Mesenchymal stem cell (in vitro differentiated cells and primary cell): Measurements from ENCODE around the gene DGKZ. TPM values are rescaled to one million over a fixed set of nuclear protein-coding genes. Genes with fewer than 3 reads are reported as not detected.

Experiments used
- DNase-seq: peaks from one replicate; pipeline ENCODE4 v3.0.0-alpha.2; 2013
- H2AFZ ChIP-seq: one replicate; pipeline ENCODE4 v1.6.1; 2013; ENCODE audit warnings: low read depth, mild to moderate bottlenecking, control low read depth, inconsistent platforms, low read length, moderate library complexity
- H2AK5ac ChIP-seq: 2 replicates; pipeline ENCODE4 v1.6.1; 2013; ENCODE audit warnings: low read length, moderate library complexity, mild to moderate bottlenecking, inconsistent platforms; ENCODE audit not compliant: severe bottlenecking
- H2BK120ac ChIP-seq: one replicate; pipeline ENCODE4 v1.6.1; 2013; ENCODE audit warnings: low read depth, mild to moderate bottlenecking, inconsistent platforms, low read length, moderate library complexity
- H2BK12ac ChIP-seq, 2 experiments: one replicate each; pipeline ENCODE4 v1.6.1; 2013; ENCODE audit warnings: inconsistent platforms in 2 of 2, low read length in 2 of 2, mild to moderate bottlenecking in 2 of 2, moderate library complexity in 2 of 2, control low read depth in 1 of 2
- H2BK15ac ChIP-seq: one replicate; pipeline ENCODE4 v1.6.1; 2013; ENCODE audit warnings: mild to moderate bottlenecking, low read depth, inconsistent platforms; ENCODE audit not compliant: poor library complexity, severe bottlenecking
- H2BK5ac ChIP-seq: 2 replicates; pipeline ENCODE4 v1.6.1; 2013; ENCODE audit warnings: low read depth, mild to moderate bottlenecking, low read length, control low read depth, inconsistent platforms; ENCODE audit not compliant: poor library complexity, severe bottlenecking
- H3K14ac ChIP-seq, 2 experiments: one replicate each; pipeline ENCODE4 v1.6.1; 2013; ENCODE audit warnings: inconsistent platforms in 2 of 2, low read length in 2 of 2, control low read depth in 1 of 2, mild to moderate bottlenecking in 1 of 2, moderate library complexity in 1 of 2
- H3K18ac ChIP-seq, 2 experiments: one replicate each; pipeline ENCODE4 v1.6.1; 2013; ENCODE audit warnings: inconsistent platforms in 2 of 2, low read length in 2 of 2, control low read depth in 1 of 2, low read depth in 1 of 2, mild to moderate bottlenecking in 1 of 2
- H3K23ac ChIP-seq, 2 experiments: one replicate each; pipeline ENCODE4 v1.6.1; 2013; ENCODE audit warnings: inconsistent platforms in 2 of 2, low read length in 2 of 2, mild to moderate bottlenecking in 2 of 2, moderate library complexity in 2 of 2, control low read depth in 1 of 2
- H3K27ac ChIP-seq: 2 replicates; pipeline ENCODE4 v1.5.1; 2013; ENCODE audit warnings: mild to moderate bottlenecking, moderate library complexity, low read length, control low read depth, inconsistent platforms; ENCODE audit not compliant: poor library complexity, severe bottlenecking
- H3K27me3 ChIP-seq, 2 experiments: 2 replicates each; pipeline versions ENCODE4 v1.6.1 to v1.7.0; 2013; ENCODE audit warnings: low read length in 2 of 2, mild to moderate bottlenecking in 2 of 2, moderate library complexity in 2 of 2, control low read depth in 1 of 2, inconsistent platforms in 1 of 2; ENCODE audit not compliant: control insufficient read depth in 1 of 2, insufficient read depth in 1 of 2
- H3K36me3 ChIP-seq, 2 experiments: 2 replicates each; pipeline versions ENCODE4 v1.6.1 to v1.7.0; 2013; ENCODE audit warnings: low read length in 2 of 2, control low read depth in 1 of 2, inconsistent platforms in 1 of 2, low read depth in 1 of 2, mild to moderate bottlenecking in 1 of 2; ENCODE audit not compliant: insufficient read depth in 2 of 2, control insufficient read depth in 1 of 2
- H3K4ac ChIP-seq, 2 experiments: one replicate each; pipeline ENCODE4 v1.6.1; 2013; ENCODE audit warnings: inconsistent platforms in 2 of 2, low read length in 2 of 2, mild to moderate bottlenecking in 2 of 2, moderate library complexity in 2 of 2, control low read depth in 1 of 2, low read depth in 1 of 2
- H3K4me1 ChIP-seq: 2 replicates; pipeline ENCODE4 v1.6.1; 2013; ENCODE audit warnings: low read depth, low read length, control low read depth; ENCODE audit not compliant: control insufficient read depth, insufficient read depth
- H3K4me2 ChIP-seq: 2 replicates; pipeline ENCODE4 v1.6.1; 2013; ENCODE audit warnings: low read length, mild to moderate bottlenecking, inconsistent platforms; ENCODE audit not compliant: poor library complexity, severe bottlenecking
- H3K4me3 ChIP-seq, 2 experiments: 2 replicates each; pipeline versions ENCODE4 v1.5.1 to v1.7.0; 2013; ENCODE audit warnings: low read length in 2 of 2, mild to moderate bottlenecking in 2 of 2, control low read depth in 1 of 2, low read depth in 1 of 2; ENCODE audit not compliant: insufficient read depth in 1 of 2
- H3K79me1 ChIP-seq: replicated peaks from 2 replicates; pipeline ENCODE4 v1.6.1; 2013; ENCODE audit warnings: mild to moderate bottlenecking, control low read depth, low read length, inconsistent platforms; ENCODE audit not compliant: poor library complexity, severe bottlenecking
- H3K9ac ChIP-seq: 2 replicates; pipeline ENCODE4 v1.7.0; 2013; ENCODE audit warnings: mild to moderate bottlenecking, low read length, moderate library complexity
- H3K9me3 ChIP-seq: 2 replicates; pipeline ENCODE4 v1.7.0; 2013; ENCODE audit warnings: mild to moderate bottlenecking, low read length; ENCODE audit not compliant: control insufficient read depth
- H4K8ac ChIP-seq: one replicate; pipeline ENCODE4 v1.6.1; 2013; ENCODE audit warnings: inconsistent platforms, mild to moderate bottlenecking, low read length, moderate library complexity
- H4K91ac ChIP-seq: one replicate; pipeline ENCODE4 v1.6.1; 2013; ENCODE audit warnings: mild to moderate bottlenecking, low read length, inconsistent platforms
- WGBS: methylation state at CpG from one replicate; pipeline ENCODE4 v1.1.7; 2013; ENCODE audit warnings: mixed read lengths; 5-methylcytosine and 5-hydroxymethylcytosine counted together
- polyA plus RNA-seq, 2 experiments: library from polyadenylated mRNA; stranded (reverse); fragments of 200-250 nt; gene quantifications; one replicate each; pipeline ENCODE4 v1.2.3, GENCODE V29; 2013

Gene DGKZ
- 40.1 TPM for polyA plus RNA-seq (2013, experiment 1 of 2)
- 38.8 TPM for polyA plus RNA-seq (2013, experiment 2 of 2)

DNA sequence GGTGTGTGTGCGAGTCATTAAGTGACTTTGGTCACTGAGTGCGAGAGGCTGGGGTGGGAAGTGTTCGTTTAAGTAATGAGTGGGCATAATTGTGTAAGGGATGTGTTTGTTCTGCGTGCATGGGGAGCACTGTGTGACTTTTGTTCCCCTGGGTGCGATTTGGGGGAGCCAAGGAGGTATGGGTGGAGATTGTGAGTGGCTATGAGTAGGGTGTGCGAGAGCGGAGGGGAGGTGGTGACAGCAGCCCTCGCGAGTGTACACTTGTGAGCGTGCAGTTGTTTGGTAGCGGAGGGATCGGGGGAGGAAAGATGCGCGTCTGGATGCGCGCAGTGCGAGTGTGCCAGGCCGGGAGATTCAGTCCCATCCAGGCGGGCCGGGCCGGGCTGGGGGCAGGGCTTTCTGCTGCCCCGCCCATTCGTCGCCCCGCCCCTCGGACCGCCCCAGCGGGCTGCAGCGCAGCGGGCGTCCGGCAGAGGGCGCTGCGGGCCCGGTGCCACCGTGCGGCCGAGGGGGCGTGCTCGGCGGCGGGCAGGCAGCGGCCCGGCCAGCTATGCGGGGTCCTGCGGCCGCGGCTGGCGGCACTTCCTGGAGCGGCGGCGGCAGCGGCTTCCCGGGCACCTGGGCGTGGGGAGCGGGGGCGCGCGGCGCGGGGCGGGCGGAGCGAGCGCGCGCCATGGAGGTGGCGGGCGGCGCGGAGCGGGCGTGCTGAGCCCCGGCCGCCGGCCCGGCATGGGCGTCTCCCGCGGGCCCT is at the start of gene DGKZ:
TSS of gene DGKZ (plus strand) at position 578 of the 751 bp plus-strand sequence. CDS start 197 bp downstream, outside the sequence.
- Histone ChIP-seq H3K4me1 (peaks cover 31% of the 10 kb centered on the region), H4K91ac (peak within 1 kb of the TSS; percentile 80), H3K23ac (peak within 1 kb of the TSS in 1 of 2 experiments; percentile 46)

GRCh38 chr11:46298699-46299433 is 48.4 kb upstream of the DGKZ start:
- H2BK120ac ChIP-seq: no peak overlapping the region
- H3K9ac ChIP-seq: peak overlapping the region; percentile 74
- peaks cover 26 to 28% of the 10 kb centered on the region in 2 experiments for H3K36me3 ChIP-seq
- peak overlapping the region in 1 of 2 experiments; percentile 34 for H3K18ac ChIP-seq
- peak overlapping the region; percentile 31 for H3K27ac ChIP-seq
- WGBS: 5% methylated on average over 7 of the region's 8 CpGs
- peaks cover 36% of the 10 kb centered on the region for H3K4me1 ChIP-seq
- no peak overlapping the region for H2BK15ac ChIP-seq
- H2BK5ac ChIP-seq: no peak overlapping the region
- DNase-seq: peak; percentile 92
- H3K23ac ChIP-seq: no peak overlapping the region
- no peak overlapping the region for H2BK12ac ChIP-seq
- no peak overlapping the region for H2AFZ ChIP-seq
- H3K4me2 ChIP-seq: no peak overlapping the region
- peaks cover 15% of the 10 kb centered on the region for H3K79me1 ChIP-seq
- H3K4ac ChIP-seq: peak overlapping the region in 1 of 2 experiments; percentile 73
- no peak overlapping the region for H3K14ac ChIP-seq
- H3K9me3 ChIP-seq: no peaks in the 10 kb centered on the region
- no peak overlapping the region for H2AK5ac ChIP-seq
- H3K4me3 ChIP-seq: peak overlapping the region in 1 of 2 experiments; percentile 71
- no peaks in the 10 kb centered on the region for H3K27me3 ChIP-seq
- H4K8ac ChIP-seq: peak overlapping the region; percentile 35
- peak overlapping the region; percentile 34 for H4K91ac ChIP-seq

More for the DNA sequence above, at the start of gene DGKZ:
- no peak within 1 kb of the TSS for H3K27ac ChIP-seq
- H4K8ac ChIP-seq: peak within 1 kb of the TSS; percentile 51
- H3K18ac ChIP-seq: peak within 1 kb of the TSS; percentile 33 to 71
- peak within 1 kb of the TSS; percentile 3 for H2AFZ ChIP-seq
- H3K9ac ChIP-seq: peak within 1 kb of the TSS; percentile 90
- H3K14ac ChIP-seq: peak within 1 kb of the TSS in 1 of 2 experiments; percentile 50
- 12% methylated on average over 31 of the region's 80 CpGs for WGBS
- no peaks in the 10 kb centered on the region for H3K9me3 ChIP-seq
- peaks cover 0 to 20% of the 10 kb centered on the region in 2 experiments for H3K27me3 ChIP-seq
- no peak within 1 kb of the TSS for H2BK5ac ChIP-seq
- H2AK5ac ChIP-seq: no peak within 1 kb of the TSS
- H2BK120ac ChIP-seq: peak within 1 kb of the TSS; percentile 27
- DNase-seq: peak; percentile 71
- H3K36me3 ChIP-seq: peaks cover 0 to 7% of the 10 kb centered on the region in 2 experiments
- peak within 1 kb of the TSS; percentile 63 to 94 for H3K4ac ChIP-seq
- peak within 1 kb of the TSS; percentile 65 for H3K4me2 ChIP-seq
- H3K79me1 ChIP-seq: peaks cover 19% of the 10 kb centered on the region
- peak within 1 kb of the TSS; percentile 15 to 78 for H2BK12ac ChIP-seq
- H3K4me3 ChIP-seq: peak within 1 kb of the TSS; percentile 76 to 93
- H2BK15ac ChIP-seq: peak within 1 kb of the TSS; percentile 21

DNA sequence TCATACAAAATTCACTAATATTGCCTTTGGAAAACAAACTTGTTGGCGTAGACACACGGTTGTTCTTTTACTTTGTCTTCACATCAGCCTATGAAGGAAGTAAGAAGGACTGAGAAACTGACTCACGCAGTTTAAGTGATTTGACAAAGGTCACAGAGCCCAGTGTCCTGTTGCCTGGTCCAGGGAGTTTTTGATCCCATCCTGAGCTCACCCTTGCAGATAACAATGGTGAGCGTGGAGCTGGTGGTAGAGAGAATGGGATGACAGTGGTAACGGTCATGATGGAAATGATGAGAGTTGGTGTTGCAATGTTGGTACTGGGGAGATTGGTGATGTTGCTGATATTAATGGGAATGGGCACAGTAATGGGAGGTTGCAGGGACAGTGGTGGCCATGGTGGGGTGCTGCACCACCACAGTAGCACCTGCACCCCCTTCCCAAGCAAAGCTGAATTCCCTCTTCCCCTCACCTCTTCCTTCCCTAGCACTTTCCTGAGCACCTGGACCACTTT is 47.8 kb upstream of the DGKZ start:
- Histone ChIP-seq H3K18ac (peak overlapping the region; percentile 34 to 89), H3K4me1 (peaks cover 29% of the 10 kb centered on the region), H3K79me1 (peaks cover 15% of the 10 kb centered on the region), H4K8ac (peak overlapping the region; percentile 57), H4K91ac (peak overlapping the region; percentile 34), H2BK120ac (peak overlapping the region; percentile 51), H3K27ac (peak overlapping the region; percentile 16), H3K4me2 (no peak overlapping the region), H3K14ac (peak overlapping the region in 1 of 2 experiments; percentile 86), H2AK5ac (no peak overlapping the region), H3K4me3 (peak overlapping the region in 1 of 2 experiments; percentile 71), H3K27me3 (no peaks in the 10 kb centered on the region), H3K23ac (no peak overlapping the region), H3K36me3 (peaks cover 28 to 30% of the 10 kb centered on the region in 2 experiments), H2AFZ (no peak overlapping the region), H3K9me3 (no peaks in the 10 kb centered on the region), H2BK5ac (no peak overlapping the region), H2BK12ac (peak overlapping the region in 1 of 2 experiments; percentile 91), H2BK15ac (peak overlapping the region; percentile 26), H3K4ac (peak overlapping the region in 1 of 2 experiments; percentile 73), H3K9ac (peak overlapping the region; percentile 74)
- peak; percentile 77 for DNase-seq
- WGBS: 19% methylated on average over 4 of the region's 5 CpGs
